HG03103 (cell line): ENCODE results near the gene FH.

Experiments
- ATAC-seq: cut with Tn5 transposase; IDR thresholded peaks from one replicate; pipeline ENCODE4 v1.9.1; 2021; ENCODE audit warnings: low read depth; ENCODE audit not compliant: unreplicated experiment

FH gene

DNA sequence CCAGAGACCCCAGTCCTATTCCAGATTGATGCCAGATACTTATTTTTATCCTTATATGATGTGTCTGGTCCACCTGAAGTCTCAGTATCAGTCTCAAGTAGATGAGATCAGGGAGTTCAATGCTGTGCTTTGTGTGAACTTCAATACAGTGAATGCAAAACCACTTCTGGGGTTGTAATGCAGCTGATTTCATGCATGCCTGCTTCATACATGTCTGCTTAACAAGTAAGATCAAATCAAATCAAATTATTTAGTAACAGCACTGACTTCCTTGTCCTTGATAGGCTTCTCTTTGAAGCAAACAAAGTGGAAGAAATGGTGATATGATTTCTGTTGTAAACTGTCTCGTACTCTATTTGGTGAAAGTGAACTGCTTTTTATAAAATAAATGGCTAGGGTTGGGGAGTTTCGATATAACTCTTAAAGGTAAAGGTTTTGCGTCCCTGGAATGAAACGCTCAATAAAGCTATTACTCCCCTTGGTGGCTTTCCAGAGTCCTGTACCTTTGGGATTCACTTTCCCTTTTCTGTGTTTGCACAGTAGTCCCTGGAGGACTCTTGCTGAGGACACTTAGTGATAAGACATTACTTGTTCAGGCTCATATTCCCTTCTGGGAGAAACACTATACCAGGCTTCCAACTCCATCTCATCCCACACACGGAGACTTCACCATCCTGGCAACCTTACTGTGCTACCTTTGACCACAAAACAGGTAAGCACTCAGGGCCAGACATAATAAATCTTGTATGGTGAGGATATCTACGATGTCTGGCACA, 59.3 kb downstream of the FH start:
- no peak for ATAC-seq

DNA sequence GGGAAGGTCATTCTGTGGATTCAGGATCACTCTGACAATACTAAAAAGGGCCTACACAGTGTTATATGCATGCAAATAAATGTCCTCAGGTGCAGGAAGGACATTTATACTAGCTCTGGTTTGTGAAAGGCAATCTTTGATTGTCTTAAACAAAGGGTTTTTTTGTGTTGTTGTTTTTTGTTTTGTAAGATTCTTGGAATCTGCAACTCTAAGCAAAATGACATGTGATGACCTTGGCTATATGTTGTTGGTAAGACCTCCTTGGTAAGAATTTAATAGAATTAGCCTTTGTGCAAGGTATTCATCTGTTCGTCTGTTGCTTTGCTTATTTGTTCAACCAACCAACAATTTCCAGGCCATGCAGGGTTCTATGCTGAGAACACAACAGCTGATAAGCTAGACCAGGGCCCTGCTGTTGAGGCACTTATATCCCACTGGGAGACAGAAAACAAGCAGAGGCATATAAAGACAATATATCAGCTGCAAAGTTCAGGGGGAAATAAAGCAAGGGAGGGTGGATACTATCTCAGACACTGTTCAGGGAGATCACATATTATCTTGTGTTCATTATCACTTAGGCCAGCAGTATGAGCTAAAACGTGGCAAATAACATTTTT, 60.3 kb downstream of the FH start:
- no peak for ATAC-seq

GRCh38 chr1:241457421-241457820, 62.1 kb downstream of the FH start:
- ATAC-seq = no peak

- ATAC-seq = no peak
Observed at GRCh38 chr1:241456743-241457142, 62.8 kb downstream of the FH start.

- no peak for ATAC-seq
Observed at GRCh38 chr1:241453732-241454131, 65.8 kb downstream of the FH start.

- ATAC-seq = no peak
Observed at GRCh38 chr1:241451956-241452355, 67.6 kb downstream of the FH start.
